RPMI7951 (cell line): ENCODE data around the gene VENTX. TPM values are rescaled to one million over a fixed set of nuclear protein-coding genes. Genes with fewer than 3 reads are reported as not detected.

Experiments used
- DNase-seq: peaks from one replicate; pipeline ENCODE4 v3.0.0-alpha.2; 2012; ENCODE audit warnings: low read depth
- total RNA-seq: library from RNA; depleted of rRNA; stranded (reverse); fragments of >200 nt; shearing (Covaris generic); gene quantifications from 2 replicates; pipeline ENCODE4 v1.2.3, GENCODE V29; 2014

Gene VENTX
- total RNA-seq, 1 experiment from 2014 or later: not detected

- DNase-seq: no peak
Observed at GRCh38 chr10:133201948-133202725, 35.5 kb upstream of the VENTX start.

- no peak for DNase-seq
Observed at GRCh38 chr10:133202778-133203651, 34.6 kb upstream of the VENTX start.

DNA sequence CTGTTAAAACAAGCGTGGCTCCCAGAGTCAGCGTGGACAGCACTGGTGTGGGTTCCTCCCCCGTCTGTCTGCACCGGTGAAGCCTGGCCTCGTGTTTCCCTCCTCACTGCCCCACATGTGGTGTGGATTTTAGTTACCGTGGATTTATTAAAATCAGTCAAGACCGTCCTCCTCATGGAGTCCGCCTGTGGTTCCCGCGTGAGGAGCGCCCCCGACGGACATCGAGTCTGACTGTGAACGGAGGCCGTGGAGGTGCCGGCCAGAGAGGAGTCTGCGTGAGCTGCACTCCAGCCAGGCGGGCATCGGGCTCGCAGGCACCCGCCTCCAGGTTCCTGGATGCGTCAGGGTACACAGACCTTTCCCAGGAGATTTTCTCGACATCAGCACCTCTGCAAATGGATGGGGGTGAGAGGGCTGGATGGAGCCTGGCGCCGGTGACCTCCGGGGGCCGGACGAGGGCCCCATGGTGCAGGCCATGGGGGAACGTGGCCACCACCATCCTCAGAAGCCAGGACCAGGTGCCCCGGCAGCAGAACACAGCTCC lies 33.9 kb upstream of the VENTX start:
- no peak for DNase-seq

GRCh38 chr10:133204226-133205015 lies 33.2 kb upstream of the VENTX start:
- no peak for DNase-seq

DNA sequence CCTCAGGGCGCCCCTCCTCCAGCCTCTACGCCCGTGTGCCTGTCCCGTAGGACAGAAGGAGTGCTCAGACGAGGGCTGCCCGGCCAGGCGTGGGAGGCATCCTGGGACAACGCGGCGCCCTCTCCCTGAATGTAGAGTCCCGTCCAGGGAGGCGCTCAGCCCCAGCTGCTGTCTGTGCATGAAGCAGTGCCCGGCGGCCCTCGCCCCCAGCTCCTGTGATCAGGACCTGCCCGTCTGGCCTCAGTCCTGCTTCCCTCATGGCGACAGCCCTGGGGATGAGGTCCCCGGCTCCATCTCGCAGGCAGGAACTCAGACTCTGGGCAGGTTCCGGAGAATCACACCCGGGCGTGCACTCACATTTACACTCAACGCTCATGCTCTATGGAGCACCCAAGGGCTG lies 32.5 kb upstream of the VENTX start:
- no peak for DNase-seq

GRCh38 chr10:133206356-133207040 lies 31.2 kb upstream of the VENTX start:
- no peak for DNase-seq

GRCh38 chr10:133207041-133207600 lies 30.5 kb upstream of the VENTX start:
- DNase-seq: no peak

DNA sequence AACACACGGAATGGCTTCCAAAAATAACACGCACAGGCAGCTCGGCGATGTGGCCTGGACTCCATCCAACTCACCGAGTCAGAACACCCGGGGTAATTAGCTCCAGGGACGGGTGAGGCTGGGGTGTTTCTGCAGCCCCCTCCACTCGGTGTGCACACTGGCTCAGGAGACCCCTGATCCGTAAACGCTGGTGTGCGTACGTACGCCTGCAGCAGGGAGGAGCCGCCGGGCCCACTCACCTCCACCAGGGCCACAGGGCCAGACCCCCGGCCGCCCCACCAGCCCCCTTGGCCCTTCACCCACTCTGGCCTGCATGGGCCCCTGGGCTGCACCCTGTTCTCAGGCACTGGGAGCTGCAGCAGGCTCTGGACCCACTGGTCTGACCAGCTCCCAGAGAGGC lies 30.0 kb upstream of the VENTX start:
- DNase-seq: no peak

DNA sequence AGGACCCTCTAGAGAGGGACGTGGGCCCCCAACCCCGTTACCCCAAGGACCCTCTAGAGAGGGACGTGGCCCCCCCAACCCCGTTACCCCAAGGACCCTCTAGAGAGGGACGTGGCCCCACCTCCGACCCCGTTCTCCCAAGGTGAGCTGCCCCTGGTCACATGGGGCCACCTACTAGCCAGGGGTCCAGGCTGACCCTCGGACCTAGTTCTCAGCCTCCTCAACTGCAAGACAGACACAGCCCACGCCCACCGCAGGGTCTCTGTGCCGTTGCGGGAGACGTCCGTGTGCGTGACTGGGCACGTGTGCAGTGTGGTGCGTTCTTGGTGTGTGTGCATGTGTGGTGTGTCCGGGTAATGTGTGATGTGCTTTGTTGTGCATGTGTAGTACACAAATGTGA lies 29.2 kb upstream of the VENTX start:
- DNase-seq: no peak

GRCh38 chr10:133209117-133209516 lies 28.5 kb upstream of the VENTX start:
- no peak for DNase-seq

GRCh38 chr10:133209641-133210040 lies 28.0 kb upstream of the VENTX start:
- no peak for DNase-seq

DNA sequence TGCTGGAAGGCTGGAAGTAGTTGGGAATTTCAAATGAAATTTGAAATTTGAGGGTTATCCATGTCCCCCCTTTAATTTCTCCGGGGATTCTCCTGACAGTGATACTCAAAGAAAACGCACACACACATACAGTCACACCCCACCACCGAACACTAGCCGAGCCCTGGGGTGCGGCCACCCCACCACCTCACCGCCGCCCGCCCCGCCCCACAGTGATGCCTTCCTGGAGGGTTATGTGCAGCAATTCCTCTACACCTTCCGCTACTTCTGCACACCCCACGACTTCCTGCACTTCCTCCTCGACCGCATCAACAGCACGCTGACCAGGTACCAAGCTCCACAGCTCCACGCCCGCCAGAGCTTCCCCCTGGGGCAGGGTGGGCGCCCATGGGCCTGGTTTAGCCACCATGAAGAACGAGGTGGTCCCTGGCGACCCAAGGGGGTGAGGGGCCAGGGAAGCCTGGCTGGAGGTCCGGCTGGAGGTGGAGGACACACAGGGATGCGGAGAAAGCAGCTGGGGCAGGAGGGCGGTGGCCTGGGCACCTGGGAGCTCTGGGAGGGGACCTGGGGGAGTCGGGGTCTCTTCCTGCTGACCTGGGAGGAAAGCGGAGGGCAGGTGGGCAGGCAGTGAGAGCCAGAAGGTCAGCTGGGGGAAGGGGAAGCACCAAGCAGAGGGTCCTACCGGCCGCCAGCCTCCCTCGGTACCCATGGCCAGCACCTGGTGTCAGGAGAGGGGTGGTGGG lies 27.1 kb upstream of the VENTX start:
- DNase-seq: no peak

DNA sequence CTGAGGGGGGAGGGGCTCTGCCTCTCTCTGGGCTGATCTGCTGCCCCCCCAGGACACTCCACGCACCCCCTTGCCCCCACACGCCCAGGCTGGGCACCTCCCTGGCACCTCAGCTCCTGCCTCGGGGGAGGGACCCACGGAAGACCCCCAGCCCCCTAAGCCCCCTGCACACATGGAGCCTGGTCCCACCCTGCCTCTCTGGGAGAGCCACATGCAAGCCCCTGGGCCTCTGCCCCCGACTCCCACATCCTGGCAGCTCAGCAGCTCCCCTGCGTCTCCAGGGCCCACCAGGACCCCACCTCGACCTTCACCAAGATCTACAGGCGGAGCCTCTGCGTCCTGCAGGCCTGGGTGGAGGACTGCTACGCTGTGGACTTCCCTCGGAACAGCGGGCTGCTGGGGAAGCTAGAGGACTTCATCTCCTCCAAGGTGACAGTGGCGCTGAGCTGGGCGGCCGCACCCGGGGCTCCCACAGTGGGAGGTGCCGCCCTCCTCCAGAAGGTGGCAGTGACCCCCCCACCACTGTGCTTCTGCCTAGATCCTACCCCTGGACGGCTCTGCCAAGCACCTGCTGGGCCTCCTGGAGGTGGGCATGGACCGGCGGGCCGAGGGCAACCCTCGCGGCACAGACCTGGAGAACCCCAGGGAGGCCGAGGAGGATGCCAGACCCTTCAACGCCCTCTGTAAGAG lies 26.4 kb upstream of the VENTX start:
- no peak for DNase-seq

- no peak for DNase-seq
Observed at GRCh38 chr10:133211959-133212852, 25.4 kb upstream of the VENTX start.

DNA sequence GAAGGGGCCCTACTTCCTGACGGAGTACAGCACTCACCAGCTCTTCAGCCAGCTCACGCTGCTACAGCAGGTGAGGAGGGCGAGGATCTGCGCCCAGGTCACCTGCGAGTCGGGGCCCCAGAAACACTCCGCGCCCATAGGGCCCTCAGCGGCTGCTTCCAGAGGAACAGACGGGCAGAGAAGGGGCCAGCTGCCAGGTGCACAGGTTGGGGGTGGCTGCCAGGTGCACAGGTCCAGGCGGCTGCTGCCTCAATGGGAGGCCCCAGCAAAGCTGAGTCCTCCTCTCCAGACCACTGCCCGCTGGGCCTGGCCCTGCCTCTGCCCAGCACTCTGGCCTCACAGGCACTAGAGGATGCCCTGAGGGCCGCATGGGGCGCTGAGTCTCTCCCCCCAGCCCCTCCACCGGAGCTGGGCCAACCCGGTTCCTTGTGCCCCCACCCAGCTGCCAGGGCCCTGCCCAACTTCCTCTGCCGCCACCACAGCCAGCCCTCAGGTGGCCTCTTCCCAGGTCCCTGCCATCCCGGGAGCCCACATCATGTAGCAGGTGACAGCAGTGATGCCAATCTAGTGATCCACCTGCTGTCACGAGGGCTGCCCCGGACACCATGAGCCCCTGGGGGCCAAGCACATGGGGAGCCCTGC lies 24.7 kb upstream of the VENTX start:
- DNase-seq: no peak

GRCh38 chr10:133213641-133214467 lies 23.8 kb upstream of the VENTX start:
- no peak for DNase-seq
